Measurements from ENCODE around the gene KCNIP4. TPM values are rescaled to one million over a fixed set of nuclear protein-coding genes. Genes with fewer than 3 reads are reported as not detected.

Gene KCNIP4
- total RNA-seq, 1 donor from 2014 or later: 0.59 TPM

DNA sequence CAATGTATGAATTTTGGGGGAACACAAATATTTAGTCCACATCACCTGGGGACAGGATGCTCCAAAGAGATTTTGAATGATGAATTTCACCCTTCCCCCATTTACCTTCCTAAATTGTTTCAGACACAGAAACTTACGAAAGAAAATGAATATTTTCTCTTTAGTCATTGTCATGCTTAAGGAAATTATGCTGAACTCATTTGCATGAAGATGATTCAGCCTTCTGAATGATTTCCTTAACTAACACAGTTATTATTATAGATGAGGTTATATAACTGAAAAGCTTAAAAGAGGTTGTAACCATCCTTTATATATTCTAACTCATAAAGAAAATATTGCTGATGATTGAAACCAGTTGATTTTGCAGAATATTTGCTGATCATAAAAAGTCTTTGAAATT, 61.1 kb downstream of the KCNIP4 start:
- Mint-ChIP-seq H3K9me3 (ENCODE audit: unreplicated experiment) (no peaks in the 10 kb centered on the region), H3K4me3 (ENCODE audit: unreplicated experiment) (no peak overlapping the region), H3K27ac (ENCODE audit: unreplicated experiment) (peak overlapping the region; percentile 38), H3K4me1 (ENCODE audit: low read depth, unreplicated experiment) (peaks cover 28% of the 10 kb centered on the region), H3K27me3 (ENCODE audit: low read depth, unreplicated experiment) (no peaks in the 10 kb centered on the region), H3K36me3 (ENCODE audit: low read depth, unreplicated experiment) (no peaks in the 10 kb centered on the region)
- Histone ChIP-seq H3K9me3 (ENCODE audit: insufficient read depth, low read depth, low read length) (no peaks in the 10 kb centered on the region), H3K4me1 (ENCODE audit: insufficient read depth, low read length) (peaks cover 19% of the 10 kb centered on the region), H3K4me3 (ENCODE audit: insufficient read depth, low read depth, low read length) (no peak overlapping the region), H3K79me2 (ENCODE audit: insufficient read depth, low read length) (no peaks in the 10 kb centered on the region), H4K20me1 (ENCODE audit: insufficient read depth, low read length) (no peaks in the 10 kb centered on the region), H3K9ac (ENCODE audit: low read length) (peak overlapping the region; percentile 29), H3K36me3 (ENCODE audit: insufficient read depth, low read length) (no peaks in the 10 kb centered on the region), H3K4me2 (ENCODE audit: low read length) (peak overlapping the region; percentile 45), H3K27me3 (ENCODE audit: insufficient read depth, low read length) (no peaks in the 10 kb centered on the region), H3K27ac (ENCODE audit: low read depth, low read length) (peak overlapping the region; percentile 84), H2AFZ (ENCODE audit: low read depth, low read length) (no peak overlapping the region)
- no peak for TF ChIP-seq EZH2 (IDR thresholded peaks at IDR 0.05; ENCODE audit: insufficient read depth, low read length)
- TF ChIP-seq, protein P1, sequence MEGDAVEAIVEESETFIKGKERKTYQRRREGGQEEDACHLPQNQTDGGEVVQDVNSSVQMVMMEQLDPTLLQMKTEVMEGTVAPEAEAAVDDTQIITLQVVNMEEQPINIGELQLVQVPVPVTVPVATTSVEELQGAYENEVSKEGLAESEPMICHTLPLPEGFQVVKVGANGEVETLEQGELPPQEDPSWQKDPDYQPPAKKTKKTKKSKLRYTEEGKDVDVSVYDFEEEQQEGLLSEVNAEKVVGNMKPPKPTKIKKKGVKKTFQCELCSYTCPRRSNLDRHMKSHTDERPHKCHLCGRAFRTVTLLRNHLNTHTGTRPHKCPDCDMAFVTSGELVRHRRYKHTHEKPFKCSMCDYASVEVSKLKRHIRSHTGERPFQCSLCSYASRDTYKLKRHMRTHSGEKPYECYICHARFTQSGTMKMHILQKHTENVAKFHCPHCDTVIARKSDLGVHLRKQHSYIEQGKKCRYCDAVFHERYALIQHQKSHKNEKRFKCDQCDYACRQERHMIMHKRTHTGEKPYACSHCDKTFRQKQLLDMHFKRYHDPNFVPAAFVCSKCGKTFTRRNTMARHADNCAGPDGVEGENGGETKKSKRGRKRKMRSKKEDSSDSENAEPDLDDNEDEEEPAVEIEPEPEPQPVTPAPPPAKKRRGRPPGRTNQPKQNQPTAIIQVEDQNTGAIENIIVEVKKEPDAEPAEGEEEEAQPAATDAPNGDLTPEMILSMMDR (IDR thresholded peaks at IDR 0.05; ENCODE audit: insufficient read depth, low read depth, low read length): no peak
- DNase-seq (ENCODE audit: low read depth) (peak; percentile 18), FAIRE-seq (peak; percentile 29)

DNA sequence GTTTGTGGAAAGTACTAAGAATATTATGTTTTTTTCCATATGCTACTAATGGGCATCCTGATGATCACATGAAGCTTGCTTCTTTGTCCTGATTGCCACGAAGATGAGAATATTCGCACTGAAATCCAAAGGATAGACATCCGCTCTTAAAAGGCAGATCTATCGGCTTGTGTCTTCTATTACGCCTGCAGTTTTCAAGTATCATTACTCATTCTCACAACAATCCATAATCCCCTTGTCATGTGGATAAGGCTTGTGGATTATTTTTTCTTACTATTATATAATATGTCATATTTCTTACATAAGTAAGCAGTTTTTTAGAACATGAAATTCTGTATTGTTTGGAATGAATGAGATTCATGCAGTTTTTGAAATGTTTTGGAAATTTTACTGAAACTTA, 62.8 kb downstream of the KCNIP4 start:
- H3K4me2 ChIP-seq (ENCODE audit: low read length): peak overlapping the region; percentile 25

DNA sequence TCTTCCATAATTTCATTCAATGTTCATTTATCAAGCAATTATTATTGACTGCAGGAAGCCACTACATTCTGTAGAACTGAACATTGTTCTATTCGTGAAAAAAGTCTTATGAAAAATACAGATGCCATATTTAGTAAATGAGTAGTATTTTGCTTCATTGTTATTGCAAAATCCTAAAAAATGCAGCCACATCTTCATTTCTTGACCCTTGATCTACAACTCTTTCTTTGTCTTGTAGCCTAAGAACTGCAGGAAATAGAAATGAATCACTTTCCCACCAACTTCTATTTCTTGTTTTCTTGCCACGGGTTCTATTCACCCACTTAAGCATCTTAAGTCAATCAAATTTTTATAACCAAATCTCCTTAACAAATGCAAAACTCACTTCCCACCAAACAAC, 63.3 kb downstream of the KCNIP4 start:
- H3K4me1 Mint-ChIP-seq (ENCODE audit: low read depth, unreplicated experiment): peaks cover 28% of the 10 kb centered on the region
- Histone ChIP-seq H3K79me2 (ENCODE audit: insufficient read depth, low read length) (no peaks in the 10 kb centered on the region), H3K9me3 (ENCODE audit: insufficient read depth, low read depth, low read length) (no peaks in the 10 kb centered on the region), H2AFZ (ENCODE audit: low read depth, low read length) (no peak overlapping the region), H3K4me2 (ENCODE audit: low read length) (peak overlapping the region; percentile 25), H3K9ac (ENCODE audit: low read length) (no peak overlapping the region), H3K4me3 (ENCODE audit: insufficient read depth, low read depth, low read length) (no peak overlapping the region), H4K20me1 (ENCODE audit: insufficient read depth, low read length) (no peaks in the 10 kb centered on the region), H3K4me1 (ENCODE audit: insufficient read depth, low read length) (peaks cover 19% of the 10 kb centered on the region), H3K27me3 (ENCODE audit: insufficient read depth, low read length) (no peaks in the 10 kb centered on the region), H3K36me3 (ENCODE audit: insufficient read depth, low read length) (no peaks in the 10 kb centered on the region), H3K27ac (ENCODE audit: low read depth, low read length) (peak overlapping the region; percentile 26)
- peak; percentile 59 for DNase-seq (ENCODE audit: low read depth)
- H3K27me3 Mint-ChIP-seq (ENCODE audit: low read depth, unreplicated experiment): no peaks in the 10 kb centered on the region
- H3K9me3 Mint-ChIP-seq (ENCODE audit: unreplicated experiment): no peaks in the 10 kb centered on the region
- H3K27ac Mint-ChIP-seq (ENCODE audit: unreplicated experiment): no peak overlapping the region
- TF ChIP-seq, protein P1 (IDR thresholded peaks at IDR 0.05; ENCODE audit: insufficient read depth, low read depth, low read length): no peak
- no peak for TF ChIP-seq EZH2 (IDR thresholded peaks at IDR 0.05; ENCODE audit: insufficient read depth, low read length)
- peak; percentile 54 for FAIRE-seq
- H3K36me3 Mint-ChIP-seq (ENCODE audit: low read depth, unreplicated experiment): no peaks in the 10 kb centered on the region
- no peak overlapping the region for H3K4me3 Mint-ChIP-seq (ENCODE audit: unreplicated experiment)

More for the DNA sequence above, 62.8 kb downstream of the KCNIP4 start:
- no peak for TF ChIP-seq EZH2 (IDR thresholded peaks at IDR 0.05; ENCODE audit: insufficient read depth, low read length)
- TF ChIP-seq, protein P1 (IDR thresholded peaks at IDR 0.05; ENCODE audit: insufficient read depth, low read depth, low read length): no peak
- peaks cover 19% of the 10 kb centered on the region for H3K4me1 ChIP-seq (ENCODE audit: insufficient read depth, low read length)
- no peaks in the 10 kb centered on the region for H3K79me2 ChIP-seq (ENCODE audit: insufficient read depth, low read length)
- peaks cover 30% of the 10 kb centered on the region for H3K4me1 Mint-ChIP-seq (ENCODE audit: low read depth, unreplicated experiment)
- H3K27ac Mint-ChIP-seq (ENCODE audit: unreplicated experiment): no peak overlapping the region
- H3K27me3 Mint-ChIP-seq (ENCODE audit: low read depth, unreplicated experiment): no peaks in the 10 kb centered on the region
- H2AFZ ChIP-seq (ENCODE audit: low read depth, low read length): no peak overlapping the region
- no peaks in the 10 kb centered on the region for H3K36me3 ChIP-seq (ENCODE audit: insufficient read depth, low read length)
- no peaks in the 10 kb centered on the region for H3K36me3 Mint-ChIP-seq (ENCODE audit: low read depth, unreplicated experiment)
- H3K9ac ChIP-seq (ENCODE audit: low read length): no peak overlapping the region
- no peak overlapping the region for H3K4me3 ChIP-seq (ENCODE audit: insufficient read depth, low read depth, low read length)
- DNase-seq (ENCODE audit: low read depth) (peak; percentile 17), FAIRE-seq (peak; percentile 87)
- no peak overlapping the region for H3K4me3 Mint-ChIP-seq (ENCODE audit: unreplicated experiment)
- H3K27me3 ChIP-seq (ENCODE audit: insufficient read depth, low read length): no peaks in the 10 kb centered on the region
- peak overlapping the region; percentile 26 for H3K27ac ChIP-seq (ENCODE audit: low read depth, low read length)
- no peaks in the 10 kb centered on the region for H3K9me3 Mint-ChIP-seq (ENCODE audit: unreplicated experiment)
- H3K9me3 ChIP-seq (ENCODE audit: insufficient read depth, low read depth, low read length): no peaks in the 10 kb centered on the region
- no peaks in the 10 kb centered on the region for H4K20me1 ChIP-seq (ENCODE audit: insufficient read depth, low read length)
